Measurements from ENCODE around the gene PDIK1L.
A peak's percentile ranks its signal among the peaks of the same experiment; 100 is the strongest.

Gene PDIK1L

GRCh38 chr1:26132128-26132833 lies 20.7 kb downstream of the PDIK1L start:
- Histone ChIP-seq H3K4me1 (ENCODE audit: insufficient read depth, low read length) (no peaks in the 10 kb centered on the region), H3K4me3 (ENCODE audit: low read length) (no peak overlapping the region), H3K36me3 (ENCODE audit: insufficient read depth, low read length) (no peaks in the 10 kb centered on the region), H3K9me3 (ENCODE audit: low read length) (no peaks in the 10 kb centered on the region), H3K27me3 (ENCODE audit: insufficient read depth, low read length) (no peaks in the 10 kb centered on the region), H2AFZ (ENCODE audit: low read depth, low read length) (no peak overlapping the region)

- H3K36me3 ChIP-seq (ENCODE audit: insufficient read depth, low read length): no peaks in the 10 kb centered on the region
- H3K4me3 ChIP-seq (ENCODE audit: low read length): no peak overlapping the region
- no peaks in the 10 kb centered on the region for H3K4me1 ChIP-seq (ENCODE audit: insufficient read depth, low read length)
- no peak overlapping the region for H2AFZ ChIP-seq (ENCODE audit: low read depth, low read length)
- H3K9me3 ChIP-seq (ENCODE audit: low read length): no peaks in the 10 kb centered on the region
- H3K27me3 ChIP-seq (ENCODE audit: insufficient read depth, low read length): no peaks in the 10 kb centered on the region
Observed at GRCh38 chr1:26132834-26133167, 21.2 kb downstream of the PDIK1L start.

GRCh38 chr1:26134466-26134865 lies 22.8 kb downstream of the PDIK1L start:
- Histone ChIP-seq H2AFZ (ENCODE audit: low read depth, low read length) (no peak overlapping the region), H3K27me3 (ENCODE audit: insufficient read depth, low read length) (no peaks in the 10 kb centered on the region), H3K4me3 (ENCODE audit: low read length) (no peak overlapping the region), H3K4me1 (ENCODE audit: insufficient read depth, low read length) (no peaks in the 10 kb centered on the region), H3K36me3 (ENCODE audit: insufficient read depth, low read length) (no peaks in the 10 kb centered on the region), H3K9me3 (ENCODE audit: low read length) (no peaks in the 10 kb centered on the region)

GRCh38 chr1:26138974-26139558 lies 27.4 kb downstream of the PDIK1L start:
- H3K36me3 ChIP-seq (ENCODE audit: insufficient read depth, low read length): no peaks in the 10 kb centered on the region
- peaks cover 3% of the 10 kb centered on the region for H3K27me3 ChIP-seq (ENCODE audit: insufficient read depth, low read length)
- H3K9me3 ChIP-seq (ENCODE audit: low read length): no peaks in the 10 kb centered on the region
- H2AFZ ChIP-seq (ENCODE audit: low read depth, low read length): no peak overlapping the region
- H3K4me3 ChIP-seq (ENCODE audit: low read length): no peak overlapping the region
- H3K4me1 ChIP-seq (ENCODE audit: insufficient read depth, low read length): no peaks in the 10 kb centered on the region

- Histone ChIP-seq H2AFZ (ENCODE audit: low read depth, low read length) (no peak overlapping the region), H3K27me3 (ENCODE audit: insufficient read depth, low read length) (peaks cover 3% of the 10 kb centered on the region), H3K4me3 (ENCODE audit: low read length) (no peak overlapping the region), H3K36me3 (ENCODE audit: insufficient read depth, low read length) (no peaks in the 10 kb centered on the region), H3K4me1 (ENCODE audit: insufficient read depth, low read length) (no peaks in the 10 kb centered on the region), H3K9me3 (ENCODE audit: low read length) (no peaks in the 10 kb centered on the region)
Observed at GRCh38 chr1:26142159-26142558, 30.5 kb downstream of the PDIK1L start.

- no peaks in the 10 kb centered on the region for H3K36me3 ChIP-seq (ENCODE audit: insufficient read depth, low read length)
- no peak overlapping the region for H3K4me3 ChIP-seq (ENCODE audit: low read length)
- no peaks in the 10 kb centered on the region for H3K4me1 ChIP-seq (ENCODE audit: insufficient read depth, low read length)
- no peak overlapping the region for H2AFZ ChIP-seq (ENCODE audit: low read depth, low read length)
- no peaks in the 10 kb centered on the region for H3K9me3 ChIP-seq (ENCODE audit: low read length)
- H3K27me3 ChIP-seq (ENCODE audit: insufficient read depth, low read length): peaks cover 4% of the 10 kb centered on the region
Observed at GRCh38 chr1:26145041-26145959, 33.7 kb downstream of the PDIK1L start.

GRCh38 chr1:26145960-26146294 lies 34.3 kb downstream of the PDIK1L start:
- Histone ChIP-seq H3K9me3 (ENCODE audit: low read length) (no peaks in the 10 kb centered on the region), H3K27me3 (ENCODE audit: insufficient read depth, low read length) (peaks cover 7% of the 10 kb centered on the region), H3K4me1 (ENCODE audit: insufficient read depth, low read length) (no peaks in the 10 kb centered on the region)

GRCh38 chr1:26148887-26149286 lies 37.3 kb downstream of the PDIK1L start:
- H3K9me3 ChIP-seq (ENCODE audit: low read length): no peaks in the 10 kb centered on the region
- no peak overlapping the region for H2AFZ ChIP-seq (ENCODE audit: low read depth, low read length)
- peaks cover 5% of the 10 kb centered on the region for H3K27me3 ChIP-seq (ENCODE audit: insufficient read depth, low read length)
- no peaks in the 10 kb centered on the region for H3K36me3 ChIP-seq (ENCODE audit: insufficient read depth, low read length)
- no peak overlapping the region for H3K4me3 ChIP-seq (ENCODE audit: low read length)
- H3K4me1 ChIP-seq (ENCODE audit: insufficient read depth, low read length): no peaks in the 10 kb centered on the region

More at GRCh38 chr1:26145960-26146294, 34.3 kb downstream of the PDIK1L start:
- no peak overlapping the region for H3K4me3 ChIP-seq (ENCODE audit: low read length)
- no peak overlapping the region for H2AFZ ChIP-seq (ENCODE audit: low read depth, low read length)
- no peaks in the 10 kb centered on the region for H3K36me3 ChIP-seq (ENCODE audit: insufficient read depth, low read length)

- Histone ChIP-seq H3K27me3 (ENCODE audit: insufficient read depth, low read length) (peaks cover 20% of the 10 kb centered on the region), H3K4me1 (ENCODE audit: insufficient read depth, low read length) (peaks cover 32% of the 10 kb centered on the region), H3K9me3 (ENCODE audit: low read length) (no peaks in the 10 kb centered on the region), H3K4me3 (ENCODE audit: low read length) (no peak overlapping the region), H3K36me3 (ENCODE audit: insufficient read depth, low read length) (no peaks in the 10 kb centered on the region), H2AFZ (ENCODE audit: low read depth, low read length) (no peak overlapping the region)
Observed at GRCh38 chr1:26153966-26154532, 42.4 kb downstream of the PDIK1L start.

GRCh38 chr1:26154750-26155149 lies 43.1 kb downstream of the PDIK1L start:
- H3K4me1 ChIP-seq (ENCODE audit: insufficient read depth, low read length): peaks cover 38% of the 10 kb centered on the region
- H3K4me3 ChIP-seq (ENCODE audit: low read length): peak overlapping the region; percentile 10
- H3K36me3 ChIP-seq (ENCODE audit: insufficient read depth, low read length): no peaks in the 10 kb centered on the region
- peak overlapping the region; percentile 21 for H2AFZ ChIP-seq (ENCODE audit: low read depth, low read length)
- no peaks in the 10 kb centered on the region for H3K9me3 ChIP-seq (ENCODE audit: low read length)
- H3K27me3 ChIP-seq (ENCODE audit: insufficient read depth, low read length): peaks cover 20% of the 10 kb centered on the region

- H2AFZ ChIP-seq (ENCODE audit: low read depth, low read length): peak overlapping the region; percentile 21
- H3K36me3 ChIP-seq (ENCODE audit: insufficient read depth, low read length): no peaks in the 10 kb centered on the region
- H3K4me3 ChIP-seq (ENCODE audit: low read length): peak overlapping the region; percentile 10
- H3K9me3 ChIP-seq (ENCODE audit: low read length): no peaks in the 10 kb centered on the region
- H3K27me3 ChIP-seq (ENCODE audit: insufficient read depth, low read length): peaks cover 15% of the 10 kb centered on the region
- peaks cover 39% of the 10 kb centered on the region for H3K4me1 ChIP-seq (ENCODE audit: insufficient read depth, low read length)
Observed at GRCh38 chr1:26155370-26156284, 44.0 kb downstream of the PDIK1L start.

- Histone ChIP-seq H3K4me3 (ENCODE audit: low read length) (no peak overlapping the region), H3K27me3 (ENCODE audit: insufficient read depth, low read length) (peaks cover 15% of the 10 kb centered on the region), H3K9me3 (ENCODE audit: low read length) (no peaks in the 10 kb centered on the region), H3K36me3 (ENCODE audit: insufficient read depth, low read length) (no peaks in the 10 kb centered on the region), H3K4me1 (ENCODE audit: insufficient read depth, low read length) (peaks cover 39% of the 10 kb centered on the region), H2AFZ (ENCODE audit: low read depth, low read length) (no peak overlapping the region)
Observed at GRCh38 chr1:26156285-26157038, 44.8 kb downstream of the PDIK1L start.

Measured in neuron (in vitro differentiated cells).